SK-N-SH treated with all-trans-retinoic acid at 6 μM for 48 hours (cell line): ENCODE results near the gene DUSP5.

Experiments used
- ATAC-seq: fragments of 200-7000 bp; cut with Tn5 transposase; 3 replicates; pipeline ENCODE4 v1.9.1; 2020; ENCODE audit warnings: mild to moderate bottlenecking, moderate library complexity
- ARNTL ChIP-seq: fragments of 450-650 bp; formaldehyde crosslinking; IDR thresholded peaks from 2 replicates; pipeline ENCODE4 v1.5.0; 2020; ENCODE audit warnings: low read depth, mild to moderate bottlenecking, moderate library complexity, borderline replicate concordance
- BACH2 ChIP-seq: fragments of 250-450 bp; sonication (Bioruptor Pico); IDR thresholded peaks from 2 replicates; pipeline ENCODE4 v1.9.0; 2021; ENCODE audit warnings: mild to moderate bottlenecking, borderline replicate concordance
- CREB5 ChIP-seq: fragments of 250-450 bp; sonication (Bioruptor Pico); IDR thresholded peaks from 2 replicates; pipeline ENCODE4 v1.5.1; 2020; ENCODE audit warnings: low read depth, mild to moderate bottlenecking, moderate library complexity
- CSDC2 ChIP-seq: fragments of 250-450 bp; sonication (Bioruptor Pico); IDR thresholded peaks from 2 replicates; pipeline ENCODE4 v1.5.0; 2020; ENCODE audit warnings: mild to moderate bottlenecking, moderate library complexity
- GLIS3 ChIP-seq: fragments of 250-450 bp; sonication (Bioruptor Pico); IDR thresholded peaks from 2 replicates; pipeline ENCODE4 v1.5.0; 2020; ENCODE audit warnings: mild to moderate bottlenecking, moderate library complexity
- ISL1 ChIP-seq: fragments of 250-450 bp; sonication (Bioruptor Pico); IDR thresholded peaks from 2 replicates; pipeline ENCODE4 v2.1.2; 2022; ENCODE audit warnings: mild to moderate bottlenecking, moderate library complexity
- OSR1 ChIP-seq: fragments of 250-450 bp; sonication (Bioruptor Pico); IDR thresholded peaks from 2 replicates; pipeline ENCODE4 v1.8.0; 2022; ENCODE audit warnings: moderate library complexity, mild to moderate bottlenecking, inconsistent platforms
- PATZ1 ChIP-seq: fragments of 250-450 bp; sonication (Bioruptor Pico); IDR thresholded peaks from 2 replicates; pipeline ENCODE4 v1.8.0; 2020; ENCODE audit warnings: mild to moderate bottlenecking, moderate library complexity, borderline replicate concordance
- POU6F1 ChIP-seq: fragments of 250-450 bp; sonication (Bioruptor Pico); IDR thresholded peaks from 2 replicates; pipeline ENCODE4 v1.8.0; 2021; ENCODE audit warnings: low read depth, mild to moderate bottlenecking, moderate library complexity, borderline replicate concordance
- PPARA ChIP-seq: fragments of 250-450 bp; sonication (Bioruptor Pico); IDR thresholded peaks from 2 replicates; pipeline ENCODE4 v1.5.0; 2020; ENCODE audit warnings: mild to moderate bottlenecking, borderline replicate concordance
- SNAI2 ChIP-seq: fragments of 250-450 bp; sonication (Bioruptor Pico); IDR thresholded peaks from 2 replicates; pipeline ENCODE4 v1.5.0; 2020; ENCODE audit warnings: mild to moderate bottlenecking, moderate library complexity
- TCF4 ChIP-seq: fragments of 250-450 bp; sonication (Bioruptor Pico); IDR thresholded peaks from 2 replicates; pipeline ENCODE4 v1.8.0; 2021; ENCODE audit warnings: mild to moderate bottlenecking, moderate library complexity, borderline replicate concordance
- TOX ChIP-seq: fragments of 250-450 bp; sonication (Bioruptor Pico); IDR thresholded peaks from 2 replicates; pipeline ENCODE4 v1.8.0; 2021; ENCODE audit warnings: mild to moderate bottlenecking, moderate library complexity, borderline replicate concordance
- TSHZ2 ChIP-seq: fragments of 250-450 bp; sonication (Bioruptor Pico); IDR thresholded peaks from 2 replicates; pipeline ENCODE4 v1.5.0; 2020; ENCODE audit warnings: mild to moderate bottlenecking, moderate library complexity
- ZC3H10 ChIP-seq: fragments of 250-450 bp; sonication (Bioruptor Pico); IDR thresholded peaks from 2 replicates; pipeline ENCODE4 v1.5.1; 2021; ENCODE audit warnings: mild to moderate bottlenecking, moderate library complexity
- ZFP3 ChIP-seq: fragments of 250-450 bp; sonication (Bioruptor Pico); IDR thresholded peaks from 2 replicates; pipeline ENCODE4 v1.5.0; 2020; ENCODE audit warnings: mild to moderate bottlenecking, moderate library complexity
- ZNF565 ChIP-seq: fragments of 450-650 bp; formaldehyde crosslinking; conservative IDR thresholded peaks from 2 replicates; pipeline ENCODE4 v1.5.0; 2020; ENCODE audit warnings: low read depth, mild to moderate bottlenecking, moderate library complexity
- ZNF70 ChIP-seq: fragments of 450-650 bp; formaldehyde crosslinking; IDR thresholded peaks from 2 replicates; pipeline ENCODE4 v1.5.0; 2020; ENCODE audit warnings: mild to moderate bottlenecking, moderate library complexity
- ZNF8 ChIP-seq: fragments of 450-650 bp; formaldehyde crosslinking; IDR thresholded peaks from 2 replicates; pipeline ENCODE4 v1.5.0; 2020; ENCODE audit warnings: mild to moderate bottlenecking, moderate library complexity

DUSP5 gene

GRCh38 chr10:110500515-110500905, 2.8 kb downstream of the DUSP5 start:
- ATAC-seq: peak; percentile 36
- peak; percentile 55 for TF ChIP-seq ISL1 (CRISPR knock-in tag)
- TF ChIP-seq CSDC2 (CRISPR knock-in tag): no peak

- ATAC-seq: peak; percentile 61
- no peak for TF ChIP-seq TCF4 (CRISPR knock-in tag)
- TF ChIP-seq ZFP3 (CRISPR knock-in tag): no peak
- no peak for TF ChIP-seq OSR1 (CRISPR knock-in tag)
- no peak for TF ChIP-seq CREB5 (CRISPR knock-in tag)
- TF ChIP-seq PPARA (CRISPR knock-in tag): no peak
- TF ChIP-seq TSHZ2: no peak
- TF ChIP-seq POU6F1 (CRISPR knock-in tag): no peak
- TF ChIP-seq CSDC2 (CRISPR knock-in tag): no peak
Measured at GRCh38 chr10:110501142-110501937, 3.6 kb downstream of the DUSP5 start.

GRCh38 chr10:110502072-110502845, 4.6 kb downstream of the DUSP5 start:
- TF ChIP-seq ZFP3 (CRISPR knock-in tag): no peak
- no peak for TF ChIP-seq GLIS3
- TF ChIP-seq SNAI2: no peak
- no peak for TF ChIP-seq TOX (CRISPR knock-in tag)
- no peak for TF ChIP-seq ISL1 (CRISPR knock-in tag)
- no peak for TF ChIP-seq PPARA (CRISPR knock-in tag)
- TF ChIP-seq ARNTL (CRISPR knock-in tag): no peak
- no peak for TF ChIP-seq OSR1 (CRISPR knock-in tag)
- TF ChIP-seq TSHZ2: no peak
- no peak for TF ChIP-seq ZNF8
- TF ChIP-seq TCF4 (CRISPR knock-in tag): no peak
- no peak for TF ChIP-seq BACH2 (CRISPR knock-in tag)
- TF ChIP-seq ZC3H10 (CRISPR knock-in tag): no peak

GRCh38 chr10:110502851-110503301, 5.2 kb downstream of the DUSP5 start:
- ATAC-seq: peak; percentile 7
- no peak for TF ChIP-seq PATZ1
- no peak for TF ChIP-seq POU6F1 (CRISPR knock-in tag)
- TF ChIP-seq ZNF8: no peak
- no peak for TF ChIP-seq ZNF565 (CRISPR knock-in tag)
- no peak for TF ChIP-seq BACH2 (CRISPR knock-in tag)
- no peak for TF ChIP-seq ZNF70 (CRISPR knock-in tag)
- no peak for TF ChIP-seq TOX (CRISPR knock-in tag)
- no peak for TF ChIP-seq PPARA (CRISPR knock-in tag)
- no peak for TF ChIP-seq TCF4 (CRISPR knock-in tag)

More at GRCh38 chr10:110502072-110502845, 4.6 kb downstream of the DUSP5 start:
- no peak for ATAC-seq
